Camera-type eye (tissue), 1 donor: ENCODE results near the gene OR5D16. TPM values are rescaled to one million over a fixed set of nuclear protein-coding genes. Genes with fewer than 3 reads are reported as not detected.

Experiments
- total RNA-seq: library from RNA; depleted of rRNA; stranded (reverse); fragments of >200 nt; gene quantifications from one replicate; pipeline ENCODE4 v1.2.3, GENCODE V29; 2014

Gene OR5D16
- not detected for total RNA-seq

GRCh38 chr11:55838452-55838851 is at the start of gene OR5D16:
Gene OR5D16, plus strand, starts transcription at chr11:55838752. Its CDS starts 0 bp downstream, at chr11:55838752.

GRCh38 chr11:55795256-55795655 is 43.3 kb upstream of the OR5D16 start, which contains the start of gene OR5D14:
Gene OR5D14, plus strand, starts transcription at chr11:55795556. Its CDS starts 0 bp downstream, at chr11:55795556.

GRCh38 chr11:55811067-55811466 is 27.5 kb upstream of the OR5D16 start, which contains the start of gene OR5L1:
Gene OR5L1, plus strand, starts transcription at chr11:55811367. Its CDS starts 100 bp downstream, at chr11:55811467.

DNA sequence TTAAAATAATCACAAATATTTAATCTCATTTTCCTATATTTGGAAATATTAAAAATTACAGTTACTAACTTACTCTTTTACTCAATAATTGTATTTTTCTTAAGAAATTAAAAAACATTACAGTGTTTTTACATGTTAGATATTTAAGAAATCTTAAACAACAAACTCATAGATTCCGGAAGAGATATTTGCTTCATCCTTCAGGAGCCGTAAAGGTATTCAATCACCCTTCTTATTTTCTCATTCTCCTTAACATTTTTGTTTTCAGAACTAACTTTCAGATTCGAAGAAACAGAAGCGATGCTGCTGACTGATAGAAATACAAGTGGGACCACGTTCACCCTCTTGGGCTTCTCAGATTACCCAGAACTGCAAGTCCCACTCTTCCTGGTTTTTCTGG is 19.2 kb upstream of the OR5D16 start, which contains the start of gene OR5D18:
TSS of gene OR5D18 (plus strand) at position 301 of the 400 bp plus-strand sequence. CDS start at position 301, 0 bp downstream.

DNA sequence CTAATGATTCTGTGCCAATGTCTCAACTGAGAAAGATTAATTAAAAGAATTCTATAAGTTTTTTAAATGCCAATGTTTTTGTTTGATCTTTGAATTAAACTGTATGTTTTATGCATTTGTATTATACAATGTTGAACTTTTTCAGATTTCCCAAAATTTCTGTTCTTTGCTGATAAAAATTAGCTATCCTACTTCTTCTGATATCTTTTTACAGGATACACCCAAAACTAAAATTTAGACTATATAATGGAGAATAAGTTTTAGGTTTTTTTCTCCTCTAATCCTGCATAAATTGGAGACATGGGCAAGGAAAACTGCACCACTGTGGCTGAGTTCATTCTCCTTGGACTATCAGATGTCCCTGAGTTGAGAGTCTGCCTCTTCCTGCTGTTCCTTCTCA is 11.6 kb upstream of the OR5D16 start, which contains the start of gene OR5L2:
TSS of gene OR5L2 (plus strand) at position 301 of the 400 bp plus-strand sequence. CDS start at position 301, 0 bp downstream.

DNA sequence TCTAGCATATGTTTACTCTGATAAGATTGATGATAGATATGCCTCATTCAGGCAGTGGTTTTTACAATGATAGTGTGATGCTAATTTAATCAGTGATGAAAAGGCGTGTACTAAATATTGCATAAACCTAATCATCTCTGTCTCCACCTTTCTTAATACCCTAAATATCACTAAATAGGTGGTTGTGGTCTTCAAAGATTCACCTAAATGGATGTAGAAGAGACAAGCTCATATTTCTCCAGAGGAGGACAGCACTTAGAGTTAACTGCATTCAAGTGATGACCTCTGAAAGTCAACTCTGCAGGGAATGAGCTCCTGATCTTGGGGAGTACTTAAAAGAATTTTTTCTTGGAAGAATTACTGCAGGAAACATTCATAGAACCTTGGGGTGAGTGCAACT is 44.4 kb downstream of the OR5D16 start, which contains the start of gene TRIM51:
TSS of gene TRIM51 (plus strand) at position 301 of the 400 bp plus-strand sequence. CDS start 2,132 bp downstream, outside the sequence.

Other genes with a start within 250 kb of the OR5D16 start
- gene OR4C11, start 231.1 kb upstream of the OR5D16 start, total RNA-seq: not detected
- gene OR4P4, start 203.6 kb upstream of the OR5D16 start, total RNA-seq: not detected
- gene OR4S2, start 190.4 kb upstream of the OR5D16 start, total RNA-seq: not detected
- gene OR4C6, start 176.6 kb upstream of the OR5D16 start, total RNA-seq: not detected
- gene OR5D13, start 65.3 kb upstream of the OR5D16 start, total RNA-seq: not detected
- not detected for gene OR5D14, start 43.2 kb upstream of the OR5D16 start, total RNA-seq
- not detected for gene OR5L1, start 27.4 kb upstream of the OR5D16 start, total RNA-seq
- gene OR5D18, start 19.1 kb upstream of the OR5D16 start, total RNA-seq: not detected
- gene OR5L2, start 11.5 kb upstream of the OR5D16 start, total RNA-seq: not detected
- not detected for gene TRIM51, start 44.5 kb downstream of the OR5D16 start, total RNA-seq
- gene OR5W2, start 75.8 kb downstream of the OR5D16 start, total RNA-seq: not detected
- not detected for gene OR5I1, start 97.6 kb downstream of the OR5D16 start, total RNA-seq
- gene OR10AG1, start 131.2 kb downstream of the OR5D16 start, total RNA-seq: not detected
- gene OR5F1, start 155.9 kb downstream of the OR5D16 start, total RNA-seq: not detected
- gene OR5AS1, start 188.9 kb downstream of the OR5D16 start, total RNA-seq: not detected